22Rv1 (cell line): ENCODE data around the gene DACH1.

Experiments
- ZFX ChIP-seq: fragments of 450-650 bp; IDR thresholded peaks from 2 replicates; pipeline ENCODE4 v1.6.1; 2017; ENCODE audit warnings: antibody characterized with exemption, borderline replicate concordance
- TF ChIP-seq, protein P1 (sequence below): fragments of 450-650 bp; IDR thresholded peaks from 2 replicates; pipeline ENCODE4 v1.5.1; 2017; ENCODE audit warnings: mild to moderate bottlenecking

DNA sequence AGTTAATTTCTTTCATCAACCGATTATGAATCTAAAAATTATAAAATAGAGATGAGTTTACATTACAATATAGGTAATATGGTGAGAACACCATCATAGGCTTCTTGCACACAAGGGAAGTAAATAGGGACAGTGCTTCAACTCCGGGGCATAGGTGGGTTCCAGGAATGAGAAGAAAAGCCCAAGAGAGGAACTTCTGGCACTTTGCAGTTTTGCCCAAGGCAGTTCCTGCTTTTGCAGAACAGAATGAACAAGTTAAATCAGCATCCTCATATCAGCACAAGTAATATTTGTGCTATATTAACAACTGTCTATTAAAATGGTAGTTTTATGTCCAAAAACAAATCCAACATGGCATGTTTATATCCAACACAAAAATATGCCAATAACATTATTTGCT, 60.1 kb downstream of the DACH1 start:
- TF ChIP-seq, protein P1, sequence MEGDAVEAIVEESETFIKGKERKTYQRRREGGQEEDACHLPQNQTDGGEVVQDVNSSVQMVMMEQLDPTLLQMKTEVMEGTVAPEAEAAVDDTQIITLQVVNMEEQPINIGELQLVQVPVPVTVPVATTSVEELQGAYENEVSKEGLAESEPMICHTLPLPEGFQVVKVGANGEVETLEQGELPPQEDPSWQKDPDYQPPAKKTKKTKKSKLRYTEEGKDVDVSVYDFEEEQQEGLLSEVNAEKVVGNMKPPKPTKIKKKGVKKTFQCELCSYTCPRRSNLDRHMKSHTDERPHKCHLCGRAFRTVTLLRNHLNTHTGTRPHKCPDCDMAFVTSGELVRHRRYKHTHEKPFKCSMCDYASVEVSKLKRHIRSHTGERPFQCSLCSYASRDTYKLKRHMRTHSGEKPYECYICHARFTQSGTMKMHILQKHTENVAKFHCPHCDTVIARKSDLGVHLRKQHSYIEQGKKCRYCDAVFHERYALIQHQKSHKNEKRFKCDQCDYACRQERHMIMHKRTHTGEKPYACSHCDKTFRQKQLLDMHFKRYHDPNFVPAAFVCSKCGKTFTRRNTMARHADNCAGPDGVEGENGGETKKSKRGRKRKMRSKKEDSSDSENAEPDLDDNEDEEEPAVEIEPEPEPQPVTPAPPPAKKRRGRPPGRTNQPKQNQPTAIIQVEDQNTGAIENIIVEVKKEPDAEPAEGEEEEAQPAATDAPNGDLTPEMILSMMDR = no peak
- TF ChIP-seq ZFX = no peak
